GM19372 (cell line): ENCODE measurements around the gene AK5.

Experiments used
- ATAC-seq: cut with Tn5 transposase; IDR thresholded peaks from one replicate; pipeline ENCODE4 v1.9.1; 2021; ENCODE audit warnings: mild to moderate bottlenecking, low read depth, moderate library complexity; ENCODE audit not compliant: unreplicated experiment

AK5 gene

DNA sequence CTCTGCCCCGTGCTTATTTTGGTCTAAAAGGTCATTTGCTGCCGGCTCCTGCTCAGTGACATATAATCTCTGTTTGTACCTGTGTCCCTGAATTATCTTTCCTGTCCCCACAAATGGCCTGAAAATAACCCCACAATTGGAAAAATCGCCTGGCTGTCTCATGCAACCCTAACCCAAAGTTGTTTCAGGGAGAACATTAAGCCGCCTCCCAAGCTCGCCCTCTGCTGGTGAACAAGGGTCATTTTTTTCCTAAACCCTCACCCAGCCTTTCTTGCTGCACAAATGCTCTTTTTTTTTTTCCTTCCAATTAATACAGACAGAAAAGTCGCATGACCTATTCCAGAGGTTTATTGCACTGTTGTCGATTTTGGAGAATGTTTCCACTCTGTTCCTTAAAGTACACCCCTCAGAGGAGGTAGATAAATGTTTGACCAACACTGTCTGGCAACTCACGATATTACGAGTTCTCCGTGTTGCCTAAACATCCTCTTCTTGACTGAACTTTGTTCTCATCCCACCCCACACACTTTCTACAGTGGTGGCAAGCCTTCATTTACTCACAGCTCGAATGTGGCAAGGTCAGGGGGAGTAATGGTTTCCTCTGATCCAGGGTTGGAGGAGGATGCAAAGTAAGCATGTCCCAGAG is 252.0 kb downstream of the AK5 start:
- peak; percentile 66 for ATAC-seq

DNA sequence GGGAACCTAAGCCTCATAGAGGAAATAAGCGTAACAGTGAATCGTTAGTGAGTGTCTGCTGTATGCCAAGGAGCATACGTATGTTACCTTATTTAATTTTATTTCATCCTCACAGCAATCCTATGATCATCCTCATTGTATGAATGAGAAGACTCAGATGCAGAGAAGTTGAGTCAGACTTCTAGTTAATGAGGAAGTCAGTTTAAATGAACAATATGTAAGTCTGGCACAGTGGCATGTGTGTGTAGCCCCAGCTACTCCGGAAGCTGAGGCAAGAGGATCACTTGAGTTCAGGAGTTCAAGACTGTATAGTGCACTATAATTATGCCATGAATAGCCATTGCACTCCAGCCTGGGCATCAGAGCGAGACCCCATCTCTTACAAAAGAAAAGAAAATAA is 252.6 kb downstream of the AK5 start:
- no peak for ATAC-seq

DNA sequence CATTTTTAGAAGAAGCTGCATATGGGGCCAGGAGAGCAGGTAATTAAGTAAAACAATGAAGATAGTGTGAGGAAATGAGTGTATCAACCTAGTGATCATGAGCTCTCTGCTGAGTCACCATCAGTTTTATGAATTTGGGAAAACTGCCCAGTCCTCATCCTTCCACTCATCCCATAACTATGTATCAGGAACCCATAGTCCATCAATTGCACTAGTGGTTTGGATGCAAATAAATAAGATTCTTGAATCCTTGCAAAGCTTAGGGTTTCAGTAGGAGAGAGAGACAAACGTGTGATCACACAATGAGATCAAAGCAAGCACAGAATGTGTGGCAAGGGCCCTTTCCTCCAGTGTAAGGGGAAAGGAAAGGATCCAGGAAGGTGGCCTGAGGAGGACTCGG is 255.0 kb downstream of the AK5 start:
- no peak for ATAC-seq

DNA sequence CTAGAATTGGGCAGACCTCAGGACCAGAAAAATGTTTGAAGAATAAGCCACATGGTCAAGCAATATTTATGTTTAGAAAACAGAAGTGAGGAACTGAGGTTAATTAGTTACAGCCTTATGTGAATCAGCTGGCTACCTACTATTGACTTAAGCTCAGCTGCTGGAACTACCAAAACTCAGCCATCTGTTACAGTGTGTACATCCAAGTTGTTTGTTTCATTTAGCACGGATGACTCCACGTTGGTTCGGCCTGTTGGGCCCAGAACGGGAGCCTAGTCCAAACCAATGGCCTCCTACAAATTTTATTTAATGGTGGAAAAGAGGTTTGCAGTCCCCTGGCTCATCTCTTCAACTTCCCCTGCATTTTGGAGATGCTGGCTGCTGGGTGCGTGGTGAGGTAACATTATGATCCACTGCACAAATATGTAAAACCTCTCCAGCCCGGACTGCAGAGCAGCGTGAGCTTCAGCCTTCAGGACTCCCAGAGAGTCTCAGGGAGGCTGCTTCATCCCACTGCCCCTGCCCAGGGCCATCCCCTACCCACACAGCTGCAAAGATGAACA is 257.2 kb downstream of the AK5 start:
- ATAC-seq: peak; percentile 78

DNA sequence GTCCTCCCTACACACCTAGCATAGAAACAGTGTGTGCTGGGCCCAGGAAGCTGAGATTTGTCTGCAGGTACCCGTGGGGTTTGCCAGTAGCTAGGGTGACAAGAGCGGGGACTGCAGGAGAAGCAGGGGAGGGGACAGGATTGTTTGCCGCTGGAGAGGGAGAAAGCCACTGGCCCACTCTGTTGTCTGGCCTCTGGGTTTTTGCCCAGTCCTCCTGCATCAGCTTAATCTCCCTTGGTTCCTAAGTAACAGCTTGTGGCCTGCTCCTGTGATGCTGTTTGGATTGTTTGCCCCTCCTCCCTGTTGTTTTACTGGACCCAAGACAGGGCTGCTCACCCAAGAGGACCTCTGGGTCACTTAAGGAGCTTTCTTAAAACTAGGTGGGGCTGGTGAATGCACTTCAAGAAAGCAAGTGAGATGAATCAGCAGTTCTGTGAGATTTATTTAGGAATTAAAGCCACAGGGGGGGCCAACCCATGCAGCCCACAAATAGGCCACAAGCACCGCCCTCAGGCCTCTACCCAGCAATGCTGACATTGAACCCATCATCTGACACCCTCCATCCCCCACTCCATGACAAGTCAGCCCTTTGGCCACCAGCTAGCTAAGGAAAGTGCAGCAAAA is 257.8 kb downstream of the AK5 start:
- ATAC-seq: no peak

DNA sequence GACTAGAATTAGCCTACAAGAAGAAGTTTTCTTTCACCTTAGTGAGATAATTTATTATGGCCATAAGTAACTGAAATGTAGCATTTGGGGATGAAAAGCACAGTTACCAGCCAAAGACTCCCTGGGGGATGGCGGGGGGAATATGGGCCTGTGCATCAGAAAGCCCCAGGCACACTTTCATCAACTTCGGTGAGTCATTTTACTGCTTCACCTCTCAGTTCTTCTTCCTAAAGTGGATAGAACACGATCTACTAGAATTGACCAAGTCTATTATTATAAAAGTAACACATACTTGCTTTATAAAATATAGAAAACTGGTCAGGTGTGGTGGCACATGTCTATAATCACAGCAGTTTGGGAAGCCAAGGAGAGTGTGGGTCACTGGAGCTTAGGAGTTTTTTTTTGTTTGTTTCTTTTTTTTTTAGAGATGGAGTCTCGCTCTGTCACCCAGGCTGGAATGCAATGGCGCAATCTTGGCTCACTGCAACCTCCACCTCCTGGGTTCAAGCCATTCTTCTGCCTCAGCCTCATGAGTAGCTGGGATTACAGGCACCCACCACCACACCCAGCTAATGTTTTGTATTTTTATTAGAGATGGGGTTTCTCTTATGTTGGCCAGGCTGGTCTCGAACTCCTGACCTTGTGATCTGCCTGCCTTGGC is 258.8 kb downstream of the AK5 start:
- ATAC-seq: no peak

DNA sequence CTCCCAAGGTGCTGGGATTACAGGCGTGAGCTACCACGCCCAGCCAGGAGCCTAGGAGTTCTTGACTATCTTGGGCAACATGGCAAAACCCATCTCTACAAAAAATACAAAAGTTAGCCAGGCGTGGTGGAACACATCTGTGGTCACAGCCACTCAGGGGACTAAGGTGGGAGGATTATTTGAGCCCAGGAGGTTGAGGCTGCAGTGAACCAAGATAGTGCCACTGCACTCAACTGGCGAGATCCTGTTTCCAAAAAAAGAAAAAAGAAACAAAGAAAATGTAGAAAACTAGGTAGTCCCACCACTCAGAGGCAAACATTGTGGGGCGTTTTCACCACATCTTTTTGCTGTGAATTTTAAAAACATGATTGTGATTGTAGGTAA is 259.3 kb downstream of the AK5 start:
- ATAC-seq: no peak

DNA sequence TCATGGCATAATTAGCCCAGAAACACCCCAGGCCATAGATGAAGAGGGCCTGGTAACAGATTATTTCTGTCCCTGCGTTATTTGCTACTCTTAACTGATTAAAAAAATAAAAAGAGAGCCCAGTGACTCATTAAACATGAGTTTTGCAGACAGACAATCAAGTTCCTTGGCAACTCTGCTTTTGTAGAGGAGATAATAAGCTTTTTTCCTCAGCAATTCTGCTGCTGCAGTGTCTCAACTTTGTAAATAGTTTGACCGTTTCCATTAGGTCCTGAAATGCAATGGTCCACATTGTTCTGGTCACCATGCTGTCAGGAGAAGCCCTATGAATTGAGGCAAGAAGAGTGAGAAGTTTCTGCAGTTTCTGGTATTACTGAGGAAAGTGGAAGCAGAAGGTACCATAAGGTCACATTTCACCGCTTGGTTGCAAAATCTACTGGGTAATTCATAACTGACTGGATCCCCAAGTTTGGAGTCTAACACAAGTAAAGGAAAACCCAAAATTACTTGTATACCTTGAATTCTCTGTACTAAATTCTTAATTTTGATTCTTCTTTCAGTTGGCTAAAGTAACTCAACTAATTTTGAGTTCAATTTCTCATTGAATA is 261.1 kb downstream of the AK5 start:
- no peak for ATAC-seq

DNA sequence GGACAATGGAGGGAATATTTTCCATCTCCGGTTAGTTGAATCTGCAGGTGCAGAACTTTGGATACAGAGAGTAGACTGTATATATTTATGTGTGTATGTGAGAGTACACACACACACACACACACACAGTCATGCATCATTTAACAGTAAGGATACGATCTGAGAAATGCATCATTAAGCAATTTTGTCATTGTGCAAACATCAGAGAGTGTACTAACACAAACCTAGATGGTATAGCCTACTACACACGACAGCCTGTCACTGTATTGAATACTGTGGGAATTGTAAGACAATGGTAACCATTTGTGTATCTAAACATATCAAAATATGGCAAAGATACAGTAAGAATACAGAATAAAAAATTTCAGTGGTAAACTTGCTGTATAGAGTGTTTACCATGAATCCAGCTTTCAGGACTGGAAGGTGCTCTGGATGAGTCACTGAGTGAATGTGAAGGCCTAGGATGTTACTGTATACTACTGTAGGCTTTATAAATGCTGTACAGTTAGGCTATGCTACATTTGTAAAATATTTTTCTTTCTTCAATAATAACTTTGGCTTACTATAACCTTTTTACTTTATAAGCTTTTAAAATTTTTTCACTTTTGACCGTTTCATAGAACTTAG is 262.1 kb downstream of the AK5 start:
- no peak for ATAC-seq

DNA sequence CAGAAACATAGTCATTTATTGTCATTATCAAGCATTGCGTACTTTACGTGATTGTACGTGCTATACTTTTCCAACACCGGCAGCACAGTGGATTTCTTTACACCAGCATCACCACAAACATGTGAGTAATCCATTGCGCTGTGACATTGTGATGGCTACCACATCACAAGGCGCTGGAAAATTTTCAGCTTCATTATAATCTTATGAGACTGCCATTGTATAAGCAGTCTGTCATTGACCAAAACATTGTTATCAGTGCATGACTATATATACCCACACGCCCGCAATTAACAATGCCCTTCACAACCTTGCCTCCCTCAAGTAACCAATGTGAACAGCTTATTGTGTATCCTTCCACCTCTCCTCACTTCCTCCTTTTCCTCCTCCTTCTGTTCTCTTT is 263.0 kb downstream of the AK5 start:
- ATAC-seq: no peak

DNA sequence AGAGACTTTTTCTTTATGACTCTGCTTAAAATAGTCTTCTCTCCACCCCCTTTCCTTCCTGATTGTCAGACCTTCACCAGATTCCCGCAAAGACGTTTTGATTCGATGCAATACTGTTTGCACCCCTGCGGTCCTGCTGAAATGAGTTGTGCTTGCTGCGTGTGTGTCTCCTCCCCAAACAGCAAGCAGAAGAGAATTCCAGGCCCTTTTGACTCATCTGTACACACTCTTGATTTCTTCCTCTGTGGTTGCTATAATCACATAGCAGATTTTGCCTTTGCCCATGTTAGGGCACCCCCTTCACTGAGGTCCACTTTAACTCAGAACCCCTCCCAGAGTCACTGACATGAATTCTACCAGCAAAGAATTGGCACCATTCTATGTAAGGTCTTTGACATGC is 264.2 kb downstream of the AK5 start:
- no peak for ATAC-seq

DNA sequence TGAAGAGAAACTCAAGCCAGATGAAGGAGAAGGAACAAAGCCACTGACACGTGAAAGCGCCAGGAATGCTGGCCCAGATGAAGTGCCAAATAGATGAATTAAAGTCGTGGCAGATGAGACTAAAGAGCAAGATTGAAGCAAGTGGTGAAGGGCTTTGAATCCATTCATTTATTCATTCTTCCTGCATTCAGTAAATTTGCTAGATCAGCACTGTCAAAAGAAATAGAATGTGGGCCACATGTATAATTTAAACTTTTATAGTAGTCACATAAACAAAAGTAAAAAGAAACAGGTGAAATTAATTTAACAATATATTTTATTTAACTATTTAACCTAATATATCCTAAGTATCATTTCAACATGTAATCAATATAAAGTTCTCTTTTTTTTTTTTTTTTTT is 265.1 kb downstream of the AK5 start:
- ATAC-seq: no peak

DNA sequence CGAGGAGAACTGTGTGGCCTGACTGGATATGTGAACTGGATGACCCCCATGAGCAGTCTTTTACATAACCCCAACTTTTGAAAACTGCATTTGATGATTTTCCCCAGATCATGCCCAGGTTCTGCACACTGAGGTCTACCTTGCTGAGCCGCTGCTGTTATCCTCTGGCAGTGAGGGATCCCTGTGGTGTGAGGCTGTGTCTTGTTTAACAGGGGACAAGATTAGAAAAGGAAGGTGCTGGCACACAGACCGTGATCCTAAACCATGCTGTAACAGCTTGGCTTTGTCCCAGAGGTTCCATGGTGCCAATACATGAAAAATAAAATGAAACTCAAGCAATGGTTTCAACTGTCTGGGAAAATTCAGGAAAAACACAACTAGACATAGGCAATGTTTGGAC is 266.5 kb downstream of the AK5 start:
- no peak for ATAC-seq

DNA sequence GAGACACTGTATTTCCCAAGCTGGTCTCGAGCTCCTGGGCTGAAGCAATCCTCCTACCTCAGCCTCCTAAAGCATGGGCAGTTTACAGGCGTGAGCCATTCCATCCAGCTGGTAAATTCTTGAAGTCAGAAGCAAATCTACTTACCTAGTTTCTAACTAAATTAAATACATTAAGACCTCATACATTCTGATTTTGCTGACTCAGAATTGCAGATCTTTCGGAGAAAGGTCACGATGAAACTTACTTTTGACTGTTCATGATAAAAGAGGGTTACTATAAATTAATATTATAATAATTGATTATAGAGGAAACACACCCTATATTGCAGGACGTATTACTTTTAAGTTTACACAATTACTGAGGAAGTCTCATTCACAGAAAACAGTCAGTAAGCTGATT is 268.3 kb downstream of the AK5 start:
- no peak for ATAC-seq

DNA sequence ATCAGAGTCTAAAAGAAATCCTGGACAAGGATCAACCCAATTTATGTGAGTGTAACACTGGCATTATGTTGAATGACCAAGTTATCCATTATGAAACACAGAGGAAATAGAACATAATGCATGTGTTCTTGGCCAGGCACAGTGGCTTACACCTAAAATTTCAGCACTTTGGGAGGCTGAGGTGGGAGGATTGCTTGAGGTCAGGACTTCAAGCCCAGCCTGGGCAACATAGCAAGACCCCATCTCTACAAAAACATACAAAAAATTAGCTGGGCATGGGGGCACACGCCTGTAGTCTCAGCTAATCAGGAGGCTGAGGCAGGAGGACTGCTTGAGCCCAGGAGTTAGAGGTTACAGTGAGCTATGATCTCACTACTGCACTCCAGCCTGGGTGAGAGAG is 270.8 kb downstream of the AK5 start:
- no peak for ATAC-seq

DNA sequence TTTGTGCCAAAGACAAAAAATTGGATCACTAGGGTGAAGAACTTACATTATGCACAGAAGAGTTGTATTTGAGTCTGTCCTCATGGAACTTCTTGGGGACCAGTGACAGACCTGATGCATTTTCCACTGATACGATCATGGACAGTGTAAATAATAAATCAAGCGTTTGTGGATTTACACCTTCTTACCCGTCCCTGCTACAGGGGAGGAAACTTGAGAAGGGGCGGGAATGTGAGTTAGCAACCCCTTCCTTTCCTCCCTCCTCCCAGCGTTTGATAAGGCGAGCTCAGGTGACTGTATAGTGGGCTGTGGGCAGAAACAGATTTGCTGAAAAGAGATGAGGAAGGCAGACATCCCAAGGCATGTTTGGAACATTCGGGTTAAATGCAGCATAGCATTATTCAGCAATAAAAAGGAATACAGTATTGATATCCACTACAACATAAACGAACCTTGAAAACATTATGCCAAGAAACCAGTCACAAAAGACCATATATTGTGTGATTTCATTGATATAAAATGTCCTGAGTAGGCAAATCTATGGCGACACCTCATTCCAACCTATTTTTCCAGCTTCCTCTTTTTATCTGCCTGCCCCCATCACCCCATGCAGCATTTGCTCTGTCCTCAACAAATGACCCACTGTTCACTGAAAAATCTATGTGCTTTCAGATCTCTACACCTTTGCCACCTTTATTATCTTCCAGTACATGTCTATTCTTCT is 271.9 kb downstream of the AK5 start:
- ATAC-seq: no peak

DNA sequence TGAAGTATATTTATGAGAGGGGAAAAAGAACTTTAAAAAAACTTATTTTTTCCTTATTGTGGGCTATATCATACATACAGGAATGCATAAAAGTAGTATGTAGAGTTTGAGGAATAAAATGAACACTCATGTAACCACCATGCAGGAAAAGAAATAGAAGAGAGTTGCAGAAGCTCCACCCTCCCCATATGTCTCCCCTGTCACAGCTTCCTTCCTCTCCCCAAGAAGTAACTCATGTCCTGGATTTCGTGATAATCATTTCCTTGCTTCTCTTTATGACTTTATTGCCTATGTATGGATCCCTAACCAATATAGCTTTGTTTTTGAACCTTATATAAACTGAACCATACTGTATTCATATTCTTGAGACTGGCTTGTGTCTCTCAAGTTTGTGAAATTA is 274.2 kb downstream of the AK5 start:
- ATAC-seq: no peak

DNA sequence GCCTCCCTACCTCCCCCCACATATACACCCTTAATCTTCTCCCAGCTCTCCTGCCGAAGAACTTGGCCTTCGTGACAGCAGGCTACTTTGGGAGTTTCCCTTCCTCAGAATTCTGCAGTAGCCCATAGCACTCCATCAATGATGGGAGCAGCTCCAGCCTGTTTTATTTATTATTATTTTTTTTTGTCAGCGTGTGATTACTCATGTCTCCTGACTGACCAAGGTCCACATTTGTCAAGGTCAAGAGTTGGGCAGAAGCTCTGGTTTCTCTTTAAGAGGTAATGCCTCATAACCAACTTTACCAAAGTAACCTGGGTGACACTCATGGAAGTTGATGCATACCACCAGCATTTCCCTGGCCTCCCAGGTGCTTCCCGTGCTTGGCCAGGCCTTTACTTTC is 275.2 kb downstream of the AK5 start:
- no peak for ATAC-seq

DNA sequence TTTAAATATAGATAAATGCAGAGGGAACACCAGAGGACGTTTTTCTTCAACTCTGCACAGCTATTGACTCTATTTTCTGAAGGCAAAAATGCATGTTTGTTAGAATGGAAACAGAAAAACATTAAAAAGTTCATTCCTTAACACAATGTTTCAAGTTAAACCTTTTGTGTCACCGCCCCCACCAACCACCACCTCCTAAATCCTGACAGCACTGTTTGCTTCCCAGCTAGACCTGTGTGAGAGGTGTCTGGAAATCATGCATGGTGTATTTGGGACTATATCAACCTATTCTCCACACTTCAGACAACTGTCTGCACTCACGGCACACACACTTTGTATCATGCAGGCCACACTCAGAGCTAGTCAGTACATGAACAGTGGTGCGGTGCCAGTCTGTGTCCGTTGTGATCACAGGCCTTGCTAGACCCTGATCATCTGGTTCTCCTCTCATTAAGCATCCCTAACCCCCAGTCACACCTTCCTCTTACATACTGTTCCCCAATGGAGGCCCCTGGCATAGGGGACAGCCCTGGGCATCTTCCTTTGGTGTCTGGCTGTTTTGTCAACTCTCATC is 276.9 kb downstream of the AK5 start:
- ATAC-seq: no peak

DNA sequence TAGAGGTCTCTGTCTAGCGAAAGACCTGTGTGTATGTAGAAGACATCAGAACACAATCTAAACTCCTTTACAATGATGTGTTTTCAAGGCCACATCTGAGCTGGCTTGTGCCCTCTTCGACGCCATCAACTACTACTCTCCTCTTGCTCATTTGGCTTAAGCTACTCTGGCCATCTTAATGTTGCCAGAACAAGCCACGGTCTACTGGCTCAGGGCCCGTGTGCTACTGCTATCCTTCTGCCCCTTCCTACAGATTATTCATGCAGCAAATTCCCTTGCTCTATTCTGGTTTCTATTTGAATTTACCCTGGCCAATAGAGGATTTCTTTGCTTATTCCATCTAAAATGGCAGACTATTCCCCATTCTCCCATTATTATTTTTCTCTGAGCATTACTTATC is 278.9 kb downstream of the AK5 start:
- ATAC-seq: no peak
